Transverse colon (tissue), 4 donors: ENCODE data around the gene IL4R. TPM values are rescaled to one million over a fixed set of nuclear protein-coding genes. Genes with fewer than 3 reads are reported as not detected.
"Not testable (repeated sequence)": the region's sequence is repeated elsewhere in the genome, so short reads cannot be mapped to it uniquely, and the experiment has no call there.

Experiments used
- DNase-seq: peaks from one replicate; pipeline ENCODE4 v3.0.0-alpha.2; 2019
- H3K27ac ChIP-seq, 4 donors: fragments of 200-600 bp; sonication (generic); 2 replicates each; pipeline ENCODE4 v1.5.1; 2016 to 2018; ENCODE audit warnings: inconsistent platforms in 4 of 4
- H3K27me3 ChIP-seq: fragments of 200-600 bp; sonication (generic); 2 replicates; pipeline ENCODE4 v1.5.1; 2017; ENCODE audit warnings: inconsistent platforms
- H3K36me3 ChIP-seq, 4 donors: fragments of 200-600 bp; sonication (generic); 2 replicates each; pipeline ENCODE4 v1.5.1; 2017 to 2019; ENCODE audit warnings: inconsistent platforms in 4 of 4
- H3K4me1 ChIP-seq, 4 donors: fragments of 200-600 bp; sonication (generic); 2 replicates each; pipeline ENCODE4 v1.5.1; 2017 to 2020; ENCODE audit warnings: inconsistent platforms in 4 of 4
- H3K4me3 ChIP-seq, 4 donors: fragments of 200-600 bp; sonication (generic); 1 replicate in 1 of 4; 2 replicates in 3 of 4; pipeline versions ENCODE4 v1.5.1 to v1.6.1; 2017 to 2019; ENCODE audit warnings: inconsistent platforms in 4 of 4
- H3K9me3 ChIP-seq, 2 donors: fragments of 200-600 bp; sonication (generic); 2 replicates each; pipeline ENCODE4 v1.5.1; 2017 to 2019; ENCODE audit warnings: inconsistent platforms in 2 of 2
- EP300 ChIP-seq: sonication (generic); formaldehyde crosslinking; IDR thresholded peaks from one replicate; pipeline ENCODE4 v1.6.1; 2017; ENCODE audit warnings: antibody characterized with exemption, low read depth
- POLR2A ChIP-seq: fragments of 450-650 bp; IDR thresholded peaks from one replicate; pipeline ENCODE4 v1.6.1; 2016; ENCODE audit warnings: antibody characterized with exemption, mild to moderate bottlenecking, moderate library complexity
- POLR2AphosphoS5 ChIP-seq, 3 donors: sonication (generic); formaldehyde crosslinking; IDR thresholded peaks; one replicate each; pipeline ENCODE4 v1.6.1; 2016; ENCODE audit warnings: antibody characterized with exemption in 3 of 3
- WGBS, 2 donors: methylation state at CpG; one replicate each; pipeline ENCODE4 v1.1.5; 2018; ENCODE audit warnings: low coverage in 1 of 2; 5-methylcytosine and 5-hydroxymethylcytosine counted together
- in situ Hi-C, 4 donors: fragments of 200-750 bp; cut with MboI; loops; one replicate each; pipeline versions ENCODE4 v1.15.0 to v1.15.1; 2017; ENCODE audit warnings: low sequenced_read_pairs in 3 of 4, low pct_ligation_motif_present in 1 of 4, low pct_unique_long_range_greater_than_20kb in 1 of 4
- intact Hi-C: fragments of 100-400 bp; cut with DNase I; formaldehyde crosslinking; loops from one replicate; pipeline ENCODE4 v1.15.1; 2023; ENCODE audit warnings: low total_unique reads
- total RNA-seq, 4 donors: library from RNA; depleted of rRNA; stranded (reverse); fragments of >200 nt; gene quantifications; one replicate each; pipeline ENCODE4 v1.1.0, GENCODE V29; 2016
- TF ChIP-seq, protein P1 (sequence below), 5 experiments: fragments of 200-600 bp in 3 of 5; fragments of 450-650 bp in 2 of 5; sonication (generic) in 3 of 5; IDR thresholded peaks; 1 replicate in 2 of 5; 2 replicates in 3 of 5; pipeline ENCODE4 v1.5.1; 2016 to 2017; ENCODE audit warnings: antibody characterized with exemption in 5 of 5, inconsistent platforms in 3 of 5, mild to moderate bottlenecking in 2 of 5, moderate library complexity in 1 of 5

Gene IL4R
- total RNA-seq, 4 donors from 2014 or later: 106 to 235 (median 156) TPM

DNA sequence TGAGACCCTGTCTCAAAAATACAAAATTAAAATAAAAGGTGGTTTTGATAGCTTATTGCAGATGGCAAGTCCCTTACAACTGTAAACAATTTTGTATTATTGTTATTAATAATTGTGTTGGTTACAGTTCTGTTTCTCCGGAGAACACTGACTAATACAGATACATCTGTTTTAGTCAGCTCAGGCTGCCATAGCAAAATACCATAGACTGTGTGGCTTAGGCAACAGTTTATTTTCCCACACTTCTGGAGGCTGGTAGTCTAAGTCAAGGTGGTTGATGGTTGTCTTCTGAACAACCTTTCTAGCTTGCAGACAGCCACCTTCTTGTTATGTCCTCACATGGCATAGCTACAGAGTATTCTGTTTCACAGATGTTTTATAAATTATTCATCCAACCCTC, 74.0 kb downstream of the IL4R start:
- intact Hi-C loops: no loop called here
- DNase-seq: no peak
- no peaks in the 10 kb centered on the region for H3K36me3 ChIP-seq
- H3K4me3 ChIP-seq: no peak overlapping the region
- no peak overlapping the region for H3K27ac ChIP-seq
- H3K9me3 ChIP-seq: peaks cover 0 to under 1% of the 10 kb centered on the region in 2 donors
- WGBS, 2 donors: 56 to 84% methylated on average over 1 of the region's 1 CpG
- in situ Hi-C loops: no loop called here
- TF ChIP-seq POLR2A (no peak), POLR2AphosphoS5 (IDR thresholded peaks at IDR 0.05) (no peak), EP300 (no peak)
- TF ChIP-seq, protein P1, sequence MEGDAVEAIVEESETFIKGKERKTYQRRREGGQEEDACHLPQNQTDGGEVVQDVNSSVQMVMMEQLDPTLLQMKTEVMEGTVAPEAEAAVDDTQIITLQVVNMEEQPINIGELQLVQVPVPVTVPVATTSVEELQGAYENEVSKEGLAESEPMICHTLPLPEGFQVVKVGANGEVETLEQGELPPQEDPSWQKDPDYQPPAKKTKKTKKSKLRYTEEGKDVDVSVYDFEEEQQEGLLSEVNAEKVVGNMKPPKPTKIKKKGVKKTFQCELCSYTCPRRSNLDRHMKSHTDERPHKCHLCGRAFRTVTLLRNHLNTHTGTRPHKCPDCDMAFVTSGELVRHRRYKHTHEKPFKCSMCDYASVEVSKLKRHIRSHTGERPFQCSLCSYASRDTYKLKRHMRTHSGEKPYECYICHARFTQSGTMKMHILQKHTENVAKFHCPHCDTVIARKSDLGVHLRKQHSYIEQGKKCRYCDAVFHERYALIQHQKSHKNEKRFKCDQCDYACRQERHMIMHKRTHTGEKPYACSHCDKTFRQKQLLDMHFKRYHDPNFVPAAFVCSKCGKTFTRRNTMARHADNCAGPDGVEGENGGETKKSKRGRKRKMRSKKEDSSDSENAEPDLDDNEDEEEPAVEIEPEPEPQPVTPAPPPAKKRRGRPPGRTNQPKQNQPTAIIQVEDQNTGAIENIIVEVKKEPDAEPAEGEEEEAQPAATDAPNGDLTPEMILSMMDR (IDR thresholded peaks at IDR 0.05): no peak
- H3K27me3 ChIP-seq: no peaks in the 10 kb centered on the region
- no peaks in the 10 kb centered on the region for H3K4me1 ChIP-seq

GRCh38 chr16:27389272-27389961, 75.6 kb downstream of the IL4R start:
- peaks cover 0 to 7% of the 10 kb centered on the region in 2 donors for H3K9me3 ChIP-seq
- no peak overlapping the region for H3K27ac ChIP-seq
- TF ChIP-seq POLR2A: no peak
- no peak for TF ChIP-seq EP300
- TF ChIP-seq, protein P1 (IDR thresholded peaks at IDR 0.05): no peak
- no peak for TF ChIP-seq POLR2AphosphoS5 (IDR thresholded peaks at IDR 0.05)
- H3K4me1 ChIP-seq: no peaks in the 10 kb centered on the region
- H3K27me3 ChIP-seq: no peaks in the 10 kb centered on the region
- H3K36me3 ChIP-seq: no peaks in the 10 kb centered on the region
- intact Hi-C loops: no loop called here
- no peak overlapping the region for H3K4me3 ChIP-seq
- WGBS, 2 donors: 58 to 81% methylated on average over 6 to 8 of the region's 8 CpGs
- no peak for DNase-seq
- in situ Hi-C loops: no loop called here

DNA sequence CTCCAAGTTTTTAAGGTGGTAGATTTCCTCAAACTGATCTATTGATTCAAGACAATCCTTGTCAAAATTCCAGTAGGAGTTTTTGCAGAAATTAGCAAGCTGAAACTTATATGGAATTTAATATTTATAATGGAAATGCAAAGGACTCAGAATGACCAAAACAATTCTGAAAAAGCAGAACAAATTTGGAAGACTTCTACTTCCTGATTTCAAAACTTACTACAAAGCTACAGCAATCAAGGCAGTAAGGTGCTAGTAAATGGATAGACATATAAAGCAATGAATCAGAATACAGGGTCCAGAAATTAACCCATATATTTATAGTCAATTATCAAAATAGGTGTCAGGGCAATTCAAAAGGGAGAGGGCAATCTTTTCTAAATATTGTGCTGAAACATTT, 76.4 kb downstream of the IL4R start:
- in situ Hi-C loops: no loop called here
- Histone ChIP-seq H3K36me3 (no peaks in the 10 kb centered on the region), H3K4me3 (no peak overlapping the region), H3K4me1 (no peaks in the 10 kb centered on the region), H3K27me3 (no peaks in the 10 kb centered on the region), H3K9me3 (peaks cover 0 to 7% of the 10 kb centered on the region in 2 donors), H3K27ac (no peak overlapping the region)
- no peak for TF ChIP-seq POLR2AphosphoS5 (IDR thresholded peaks at IDR 0.05)
- TF ChIP-seq POLR2A: no peak
- no peak for TF ChIP-seq EP300
- DNase-seq: no peak
- intact Hi-C loops: no loop called here

DNA sequence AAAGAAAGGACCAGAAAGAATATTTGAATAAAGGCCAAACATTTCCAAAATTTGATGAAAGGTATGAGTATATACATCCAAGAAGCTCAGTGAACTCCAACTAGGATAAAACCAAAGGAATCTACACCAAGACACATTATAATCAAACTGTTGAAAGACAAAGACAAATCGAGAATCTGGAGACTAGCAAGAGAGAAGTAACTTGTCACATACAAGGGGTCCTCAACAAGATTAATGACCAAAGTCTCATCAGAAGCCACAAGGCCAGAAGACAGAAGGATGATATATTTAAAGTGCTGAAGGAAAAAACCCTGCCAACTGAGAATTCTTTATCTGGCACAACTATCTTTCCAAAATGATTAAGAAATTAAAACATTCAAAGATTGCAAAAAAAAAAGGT, 78.9 kb downstream of the IL4R start:
- H3K36me3 ChIP-seq: no peaks in the 10 kb centered on the region
- no peaks in the 10 kb centered on the region for H3K4me1 ChIP-seq
- no peaks in the 10 kb centered on the region for H3K27me3 ChIP-seq
- TF ChIP-seq, protein P1 (IDR thresholded peaks at IDR 0.05): no peak
- TF ChIP-seq POLR2A: no peak
- in situ Hi-C loops (no loop called here), intact Hi-C loops (no loop called here)
- no peak overlapping the region for H3K27ac ChIP-seq
- WGBS, 2 donors: 82 to 88% methylated on average over 1 of the region's 1 CpG
- DNase-seq: no peak
- peaks cover 0 to 7% of the 10 kb centered on the region in 2 donors for H3K9me3 ChIP-seq
- H3K4me3 ChIP-seq: no peak overlapping the region

DNA sequence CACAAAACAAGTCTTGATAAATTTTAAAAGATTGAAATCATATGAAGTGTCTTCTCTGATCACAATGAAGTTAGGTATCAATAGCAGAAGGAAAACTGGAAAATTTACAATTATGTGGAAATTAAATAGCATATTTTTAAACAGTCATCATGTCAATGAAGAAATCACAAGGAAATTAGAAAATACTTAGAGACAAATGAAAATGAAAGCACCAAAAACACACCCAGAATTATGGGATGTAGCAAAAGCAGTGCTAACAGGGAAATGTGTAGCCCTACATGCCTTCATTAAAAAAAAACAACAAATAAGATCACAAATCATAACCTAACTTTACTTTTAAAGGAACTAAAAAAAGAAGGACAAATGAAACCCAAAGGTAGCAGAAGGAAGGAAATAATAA, 80.7 kb downstream of the IL4R start:
- TF ChIP-seq EP300 (no peak), POLR2A (no peak), POLR2AphosphoS5 (IDR thresholded peaks at IDR 0.05) (no peak)
- TF ChIP-seq, protein P1 (IDR thresholded peaks at IDR 0.05): no peak
- H3K27me3 ChIP-seq: no peaks in the 10 kb centered on the region
- DNase-seq: no peak

GRCh38 chr16:27398341-27398893, 84.6 kb downstream of the IL4R start:
- in situ Hi-C loops, H3K4me3 ChIP-seq, intact Hi-C loops, H3K27ac ChIP-seq, DNase-seq, H3K9me3 ChIP-seq, H3K36me3 ChIP-seq, H3K27me3 ChIP-seq: not testable (repeated sequence)
- H3K4me1 ChIP-seq: peaks cover 0 to 16% (median 4%) of the 10 kb centered on the region in 4 donors
- WGBS, 2 donors: 76 to 78% methylated on average over 11 to 15 of the region's 15 CpGs

More for the DNA sequence above, 80.7 kb downstream of the IL4R start:
- no peaks in the 10 kb centered on the region for H3K36me3 ChIP-seq
- peaks cover 0 to 7% of the 10 kb centered on the region in 2 donors for H3K9me3 ChIP-seq
- no peaks in the 10 kb centered on the region for H3K4me1 ChIP-seq
- intact Hi-C loops: no loop called here
- in situ Hi-C loops: no loop called here
- no peak overlapping the region for H3K4me3 ChIP-seq
- no peak overlapping the region for H3K27ac ChIP-seq
